GM21526 (cell line): Measurements from ENCODE around the gene PRKACG.
"Not testable (repeated sequence)": the region's sequence is repeated elsewhere in the genome, so short reads cannot be mapped to it uniquely, and the experiment has no call there.

Experiments used
- ATAC-seq: cut with Tn5 transposase; IDR thresholded peaks from one replicate; pipeline ENCODE4 v1.9.1; 2021; ENCODE audit warnings: moderate library complexity; ENCODE audit not compliant: unreplicated experiment, low FRiP score

The PRKACG gene

DNA sequence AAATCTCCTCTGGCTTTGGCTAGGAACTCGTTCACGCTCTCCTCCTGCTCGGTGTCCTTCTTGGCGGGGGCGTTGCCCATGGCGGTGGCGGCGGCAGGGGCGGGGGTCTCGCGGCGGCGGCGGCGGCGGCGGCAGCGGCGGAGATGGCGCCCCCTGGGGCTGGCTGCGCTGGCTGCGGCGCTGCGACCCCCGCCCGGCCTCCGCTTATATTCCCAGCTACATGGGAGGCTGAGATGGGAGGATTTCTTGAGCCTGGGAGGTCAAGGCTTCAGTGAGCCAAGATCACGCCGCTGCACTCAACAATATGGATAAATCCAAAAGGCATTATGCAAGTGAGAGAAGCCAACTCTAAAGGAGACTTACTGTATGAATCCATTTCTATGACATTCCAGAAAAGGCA, at the start of gene PRKACG:
Gene PRKACG (minus strand): TSS at position 101 of the 400 bp plus-strand sequence. CDS start 21 bp downstream, at position 80.
- no peak for ATAC-seq

DNA sequence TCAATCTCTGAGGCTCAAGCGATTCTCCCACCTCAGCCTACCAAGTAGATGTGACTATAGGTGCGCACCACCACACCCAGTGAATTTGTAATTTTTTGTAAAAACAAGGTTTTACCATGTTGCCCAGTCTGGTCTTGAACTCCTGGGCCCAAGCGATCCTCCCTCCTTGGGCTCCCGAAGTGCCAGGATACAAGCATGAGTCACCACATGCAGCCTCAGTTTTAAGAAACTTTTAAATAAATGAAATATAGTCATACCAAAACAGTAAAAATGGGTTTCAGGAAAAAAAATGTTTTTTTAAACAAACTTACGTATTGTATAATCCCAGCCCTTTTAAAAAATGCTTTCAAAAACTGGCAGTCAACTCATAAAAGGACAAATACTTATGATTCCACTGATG, 48.3 kb upstream of the PRKACG start:
- no peak for ATAC-seq

GRCh38 chr9:69060766-69061165, 46.9 kb upstream of the PRKACG start:
- ATAC-seq = no peak

DNA sequence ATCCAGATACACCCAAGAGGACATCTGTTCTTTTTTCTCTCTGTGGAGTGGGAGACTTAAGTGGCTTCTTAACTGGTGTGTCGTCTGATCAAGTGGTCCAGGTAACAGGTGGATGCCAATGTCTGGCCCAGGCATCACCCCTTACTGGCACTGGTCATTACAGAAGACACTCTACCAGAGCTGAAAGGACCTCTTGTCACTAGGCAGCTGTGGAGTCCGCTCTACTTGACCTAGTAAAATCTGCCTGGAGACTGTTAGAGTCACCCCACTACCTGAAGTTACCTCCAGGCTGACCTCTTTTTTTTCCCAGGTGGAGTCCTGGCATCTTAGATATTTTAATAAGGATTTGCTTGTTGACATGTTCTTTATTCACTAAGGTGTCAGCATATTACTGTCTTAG, 44.2 kb upstream of the PRKACG start:
- ATAC-seq = no peak

GRCh38 chr9:69056191-69056815, 42.4 kb upstream of the PRKACG start:
- no peak for ATAC-seq

DNA sequence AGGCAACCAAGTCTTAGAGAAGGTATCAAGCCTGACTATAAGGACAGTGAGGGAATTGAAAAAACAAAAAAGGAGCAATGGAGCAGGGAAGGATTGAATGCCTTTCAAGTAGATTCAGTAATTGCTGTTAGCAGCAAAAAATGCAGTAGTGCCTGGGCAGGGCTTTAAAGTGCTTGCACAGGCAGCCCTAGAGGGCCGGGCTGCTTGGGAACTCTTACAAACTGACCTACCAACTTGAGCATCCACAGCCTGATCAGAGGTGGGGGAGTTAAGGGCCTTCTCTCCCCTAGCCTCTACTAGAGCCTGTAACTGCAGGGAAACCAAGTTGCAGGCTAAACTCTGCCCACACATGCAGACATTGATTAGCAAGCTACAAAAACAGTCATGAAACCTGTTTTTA, 41.1 kb upstream of the PRKACG start:
- ATAC-seq = no peak

DNA sequence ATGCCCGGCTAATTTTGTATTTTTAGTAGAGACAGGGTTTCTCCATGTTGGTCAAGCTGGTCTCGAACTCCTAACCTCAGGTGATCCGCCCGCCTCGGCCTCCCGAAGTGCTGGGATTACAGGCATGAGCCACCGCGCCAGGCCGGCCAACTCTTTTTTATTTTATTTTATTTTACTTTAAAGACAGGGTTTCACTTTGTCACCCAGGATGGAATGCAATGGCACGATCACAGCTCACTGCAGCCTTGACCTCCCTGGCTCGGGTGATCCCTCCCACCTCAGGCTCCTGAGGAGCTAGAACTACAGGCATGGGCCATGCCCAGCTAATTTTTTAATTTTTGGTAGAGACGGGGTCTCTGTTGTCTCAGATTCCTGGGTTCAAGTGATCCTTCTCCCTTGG, 37.0 kb upstream of the PRKACG start:
- ATAC-seq = not testable (repeated sequence)

- no peak for ATAC-seq
These were observed 35.2 kb upstream of the PRKACG start for GRCh38 chr9:69049094-69049493.

DNA sequence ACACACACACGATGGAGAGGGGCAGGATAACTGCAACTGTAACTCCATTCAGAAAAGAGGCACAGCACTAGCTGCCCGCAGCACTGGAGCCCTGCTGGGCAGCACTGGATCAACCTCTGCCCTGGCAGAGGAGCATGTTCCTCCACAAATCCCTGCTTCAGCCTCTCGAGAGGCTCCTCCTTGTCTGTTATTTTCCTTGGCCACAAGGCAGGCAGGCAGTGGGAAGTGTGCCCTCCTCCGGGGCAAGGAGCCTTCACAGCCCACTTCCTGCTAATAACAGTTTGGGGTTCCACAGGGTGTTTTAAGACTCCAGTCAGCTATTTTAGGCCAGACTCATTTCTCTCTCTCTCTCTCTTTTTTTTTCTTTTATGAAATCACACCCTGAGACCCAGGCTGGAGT, 33.5 kb upstream of the PRKACG start:
- ATAC-seq = no peak

GRCh38 chr9:69046723-69047122, 32.8 kb upstream of the PRKACG start:
- ATAC-seq = no peak

DNA sequence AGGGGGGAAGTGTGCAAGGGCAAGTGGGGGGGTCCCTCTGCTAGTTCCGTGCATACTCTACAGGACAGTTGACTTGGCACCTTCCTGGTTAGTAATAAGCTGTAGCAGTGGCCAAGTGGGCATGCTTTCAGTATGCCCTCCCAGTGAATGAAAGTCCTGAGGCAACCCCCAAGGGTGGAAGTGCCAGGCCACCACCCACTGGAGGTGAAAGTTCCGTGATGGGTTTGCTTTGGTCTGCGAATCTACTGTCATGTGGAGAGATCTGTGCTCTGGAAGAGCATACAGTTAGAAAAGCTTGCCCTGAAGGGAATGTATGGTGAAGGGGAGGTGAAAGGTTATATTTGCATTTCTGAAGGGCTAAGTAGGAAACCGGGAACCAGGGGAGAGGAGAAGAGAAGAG, 31.9 kb upstream of the PRKACG start:
- ATAC-seq = no peak

- ATAC-seq = no peak
These were observed 30.6 kb upstream of the PRKACG start for GRCh38 chr9:69044240-69045219.

- no peak for ATAC-seq
These were observed 26.7 kb upstream of the PRKACG start for GRCh38 chr9:69040646-69041045.

DNA sequence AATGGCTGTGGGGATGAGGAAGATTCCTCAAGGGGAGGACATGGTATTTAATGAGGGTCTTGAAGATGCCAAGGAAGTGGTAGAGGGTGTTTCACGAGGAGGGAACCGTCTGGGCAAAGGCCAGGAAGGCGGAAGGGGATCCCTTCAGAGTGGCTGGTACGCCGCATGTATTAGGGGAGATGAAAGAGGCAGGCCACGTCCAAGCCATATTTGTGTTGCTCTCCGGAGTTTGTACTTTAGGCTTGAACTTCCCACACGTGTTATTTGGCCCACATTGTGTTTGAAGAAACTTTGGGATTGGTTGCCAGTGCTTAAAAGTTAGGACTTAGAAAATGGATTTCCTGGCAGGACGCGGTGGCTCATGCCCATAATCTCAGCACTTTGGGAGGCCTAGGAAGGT, 22.9 kb upstream of the PRKACG start:
- ATAC-seq = no peak

DNA sequence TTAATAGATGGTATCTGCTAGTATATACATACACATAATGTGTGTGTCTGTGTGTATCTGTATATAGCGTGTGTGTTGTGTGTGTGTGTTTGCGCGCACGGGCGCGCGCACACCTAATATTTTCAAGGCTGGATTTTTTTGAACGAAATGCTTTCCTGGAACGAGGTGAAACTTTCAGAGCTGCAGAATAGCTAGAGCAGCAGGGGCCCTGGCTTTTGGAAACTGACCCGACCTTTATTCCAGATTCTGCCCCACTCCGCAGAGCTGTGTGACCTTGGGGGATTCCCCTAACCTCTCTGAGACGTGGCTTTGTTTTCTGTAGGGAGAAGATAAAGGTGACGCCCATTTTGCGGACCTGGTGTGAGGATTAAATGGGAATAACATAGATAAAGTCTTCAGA, 22.4 kb upstream of the PRKACG start:
- ATAC-seq = peak; percentile 27

GRCh38 chr9:69035438-69036308, 21.8 kb upstream of the PRKACG start, which contains the start of gene FXN:
FXN (plus strand) TSS chr9:69035752; CDS start chr9:69035783, 31 bp downstream.
- ATAC-seq = peak; percentile 91

GRCh38 chr9:69034071-69034470, 20.2 kb upstream of the PRKACG start:
- no peak for ATAC-seq

DNA sequence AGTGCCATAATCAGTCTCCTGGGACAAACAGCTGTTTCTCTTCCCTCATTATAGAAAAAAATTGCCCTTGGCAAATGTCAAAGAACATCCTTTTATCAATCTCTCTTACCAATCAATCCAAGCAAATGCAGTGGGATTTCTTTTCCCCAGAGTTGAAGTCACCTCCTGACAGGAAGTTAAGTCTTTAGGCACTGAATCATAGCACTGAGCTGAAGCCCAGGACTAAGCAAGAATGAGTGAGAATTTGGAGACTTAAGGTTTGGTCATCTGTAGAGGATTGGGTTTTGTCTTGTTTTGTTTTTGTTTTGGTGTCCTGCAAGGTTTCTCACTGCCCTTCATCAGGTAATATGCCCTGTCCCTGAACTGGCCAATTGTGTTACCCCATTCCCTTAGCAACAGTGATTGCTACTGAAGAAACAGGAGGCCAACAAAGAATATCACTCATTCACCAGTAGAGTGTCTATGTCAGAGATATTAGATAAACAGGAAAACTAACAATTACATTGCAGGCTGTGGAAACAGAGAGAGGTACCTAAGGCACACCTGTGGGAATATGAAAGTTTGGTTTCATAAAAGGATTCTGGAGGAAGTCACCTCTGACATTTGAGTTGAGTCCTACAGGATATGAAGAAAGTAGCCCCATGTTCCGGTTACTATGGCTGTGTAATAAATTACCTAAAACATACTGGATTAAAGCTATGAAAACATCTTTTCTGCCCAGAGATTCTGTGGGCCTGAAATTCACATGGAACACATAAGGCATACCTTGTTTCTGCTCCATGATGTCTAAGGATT, 17.1 kb upstream of the PRKACG start:
- ATAC-seq = no peak

DNA sequence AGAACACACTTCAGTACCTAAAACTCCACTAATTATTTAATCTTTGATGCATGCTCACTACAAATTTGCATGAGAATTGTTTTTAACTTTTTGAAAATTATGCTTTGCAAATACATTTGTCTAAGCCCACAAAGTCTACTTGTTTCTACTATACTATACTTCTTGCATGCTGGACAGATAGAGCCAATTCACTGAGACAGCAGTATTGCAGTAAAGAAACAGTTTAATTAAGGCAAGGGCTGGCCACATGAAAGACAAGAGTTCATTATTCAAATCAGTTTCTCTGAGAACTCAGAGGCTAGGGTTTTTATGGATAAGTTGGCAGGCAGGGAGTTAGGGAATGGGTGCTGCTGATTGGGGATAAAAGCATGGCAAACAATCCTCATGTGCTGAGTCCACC, 15.6 kb upstream of the PRKACG start:
- no peak for ATAC-seq

- ATAC-seq = no peak
These were observed 14.8 kb upstream of the PRKACG start for GRCh38 chr9:69028754-69029153.
